ENCODE data around the gene TSPAN6.

Gene TSPAN6

GRCh38 chrX:100636321-100636991 is at the start of gene TSPAN6:
Gene TSPAN6 (minus strand): TSS chrX:100636806. CDS start chrX:100636694, 112 bp downstream.
- peak; percentile 74 for DNase-seq

- DNase-seq: no peak
Observed at GRCh38 chrX:100685997-100686305, 49.3 kb upstream of the TSPAN6 start.

GRCh38 chrX:100685284-100685996 is 48.8 kb upstream of the TSPAN6 start:
- DNase-seq: peak; percentile 58

- no peak for DNase-seq
Observed at GRCh38 chrX:100682939-100683338, 46.3 kb upstream of the TSPAN6 start.

GRCh38 chrX:100681599-100681998 is 45.0 kb upstream of the TSPAN6 start:
- no peak for DNase-seq

- no peak for DNase-seq
Observed at GRCh38 chrX:100680756-100681155, 44.1 kb upstream of the TSPAN6 start.

- DNase-seq: no peak
Observed at GRCh38 chrX:100677611-100678181, 41.1 kb upstream of the TSPAN6 start.

GRCh38 chrX:100674705-100675104 is 38.1 kb upstream of the TSPAN6 start:
- no peak for DNase-seq

- DNase-seq: no peak
Observed at GRCh38 chrX:100673397-100673953, 36.9 kb upstream of the TSPAN6 start.

- no peak for DNase-seq
Observed at GRCh38 chrX:100672966-100673365, 36.4 kb upstream of the TSPAN6 start.

GRCh38 chrX:100663642-100664041 is 27.0 kb upstream of the TSPAN6 start:
- no peak for DNase-seq

- DNase-seq: no peak
Observed at GRCh38 chrX:100662796-100663195, 26.2 kb upstream of the TSPAN6 start.

- no peak for DNase-seq
Observed at GRCh38 chrX:100662170-100662569, 25.6 kb upstream of the TSPAN6 start.

GRCh38 chrX:100659431-100660137 is 23.0 kb upstream of the TSPAN6 start:
- no peak for DNase-seq

- no peak for DNase-seq
Observed at GRCh38 chrX:100658941-100659381, 22.4 kb upstream of the TSPAN6 start.

GRCh38 chrX:100654261-100654660 is 17.7 kb upstream of the TSPAN6 start:
- no peak for DNase-seq

- no peak for DNase-seq
Observed at GRCh38 chrX:100652266-100652665, 15.7 kb upstream of the TSPAN6 start.

- no peak for DNase-seq
Observed at GRCh38 chrX:100650841-100651240, 14.2 kb upstream of the TSPAN6 start.

- DNase-seq: no peak
Observed at GRCh38 chrX:100649550-100650356, 13.1 kb upstream of the TSPAN6 start.

- no peak for DNase-seq
Observed at GRCh38 chrX:100648458-100649417, 12.1 kb upstream of the TSPAN6 start.

GRCh38 chrX:100647739-100648138 is 11.1 kb upstream of the TSPAN6 start:
- no peak for DNase-seq

Measured in CD4-positive, alpha-beta T cell treated with Interleukin-15 for 1 hour (primary cell).